Panc1 (cell line): ENCODE measurements around the gene UGT1A9.

Source experiments
- CTCF ChIP-seq: fragments of 450-650 bp; IDR thresholded peaks from 2 replicates; pipeline ENCODE4 v1.5.1; 2017; ENCODE audit warnings: mild to moderate bottlenecking
- POLR2AphosphoS5 ChIP-seq: IDR thresholded peaks from 2 replicates; pipeline ENCODE4 v1.6.1; 2012; ENCODE audit warnings: mild to moderate bottlenecking, low read depth, low read length, moderate library complexity
- TCF7L2 ChIP-seq: IDR thresholded peaks from 2 replicates; pipeline ENCODE4 v1.6.1; 2011; ENCODE audit warnings: mild to moderate bottlenecking, low read depth, low read length, inconsistent platforms
- TF ChIP-seq, protein P1 (sequence below), 2 experiments: IDR thresholded peaks; 2 replicates each; pipeline ENCODE4 v1.6.1; 2011 to 2012; ENCODE audit warnings: low read depth in 2 of 2, control low read depth in 1 of 2, low read length in 1 of 2, mild to moderate bottlenecking in 1 of 2, moderate library complexity in 1 of 2; ENCODE audit not compliant: insufficient read depth in 1 of 2

- no peak for TF ChIP-seq CTCF
- TF ChIP-seq, protein P1, sequence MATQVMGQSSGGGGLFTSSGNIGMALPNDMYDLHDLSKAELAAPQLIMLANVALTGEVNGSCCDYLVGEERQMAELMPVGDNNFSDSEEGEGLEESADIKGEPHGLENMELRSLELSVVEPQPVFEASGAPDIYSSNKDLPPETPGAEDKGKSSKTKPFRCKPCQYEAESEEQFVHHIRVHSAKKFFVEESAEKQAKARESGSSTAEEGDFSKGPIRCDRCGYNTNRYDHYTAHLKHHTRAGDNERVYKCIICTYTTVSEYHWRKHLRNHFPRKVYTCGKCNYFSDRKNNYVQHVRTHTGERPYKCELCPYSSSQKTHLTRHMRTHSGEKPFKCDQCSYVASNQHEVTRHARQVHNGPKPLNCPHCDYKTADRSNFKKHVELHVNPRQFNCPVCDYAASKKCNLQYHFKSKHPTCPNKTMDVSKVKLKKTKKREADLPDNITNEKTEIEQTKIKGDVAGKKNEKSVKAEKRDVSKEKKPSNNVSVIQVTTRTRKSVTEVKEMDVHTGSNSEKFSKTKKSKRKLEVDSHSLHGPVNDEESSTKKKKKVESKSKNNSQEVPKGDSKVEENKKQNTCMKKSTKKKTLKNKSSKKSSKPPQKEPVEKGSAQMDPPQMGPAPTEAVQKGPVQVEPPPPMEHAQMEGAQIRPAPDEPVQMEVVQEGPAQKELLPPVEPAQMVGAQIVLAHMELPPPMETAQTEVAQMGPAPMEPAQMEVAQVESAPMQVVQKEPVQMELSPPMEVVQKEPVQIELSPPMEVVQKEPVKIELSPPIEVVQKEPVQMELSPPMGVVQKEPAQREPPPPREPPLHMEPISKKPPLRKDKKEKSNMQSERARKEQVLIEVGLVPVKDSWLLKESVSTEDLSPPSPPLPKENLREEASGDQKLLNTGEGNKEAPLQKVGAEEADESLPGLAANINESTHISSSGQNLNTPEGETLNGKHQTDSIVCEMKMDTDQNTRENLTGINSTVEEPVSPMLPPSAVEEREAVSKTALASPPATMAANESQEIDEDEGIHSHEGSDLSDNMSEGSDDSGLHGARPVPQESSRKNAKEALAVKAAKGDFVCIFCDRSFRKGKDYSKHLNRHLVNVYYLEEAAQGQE (IDR thresholded peaks at IDR 0.05; ENCODE audit: insufficient read depth in 1 of 2, low read depth in 2 of 2, low read length in 1 of 2) = no peak
- no peak for TF ChIP-seq POLR2AphosphoS5
- no peak for TF ChIP-seq TCF7L2
Observed at GRCh38 chr2:233663911-233664310, 7.8 kb upstream of the UGT1A9 start.
